H9 (cell line): ENCODE results near the gene LAMTOR4. TPM values are rescaled to one million over a fixed set of nuclear protein-coding genes. Genes with fewer than 3 reads are reported as not detected.

Experiments
- DNase-seq: peaks from one replicate; pipeline ENCODE4 v3.0.0-alpha.2; 2017
- H2AFZ ChIP-seq: one replicate; pipeline ENCODE4 v1.6.1; 2013; ENCODE audit warnings: mild to moderate bottlenecking, low read length, control low read depth, moderate library complexity
- H2AK5ac ChIP-seq: 2 replicates; pipeline ENCODE4 v1.6.1; 2013; ENCODE audit warnings: low read length, control low read depth, mixed read lengths; ENCODE audit not compliant: insufficient read length
- H2BK120ac ChIP-seq: one replicate; pipeline ENCODE4 v1.6.1; 2013; ENCODE audit warnings: low read depth, mild to moderate bottlenecking, low read length, control low read depth, inconsistent platforms; ENCODE audit not compliant: poor library complexity, severe bottlenecking
- H2BK12ac ChIP-seq: 2 replicates; pipeline ENCODE4 v1.6.1; 2013; ENCODE audit warnings: low read length, control low read depth, mixed read lengths, low read depth; ENCODE audit not compliant: insufficient read length
- H2BK15ac ChIP-seq: 2 replicates; pipeline ENCODE4 v1.6.1; 2013; ENCODE audit warnings: low read depth, low read length, control low read depth
- H2BK20ac ChIP-seq: one replicate; pipeline ENCODE4 v1.6.1; 2013; ENCODE audit warnings: low read depth, mild to moderate bottlenecking, low read length, control low read depth, inconsistent platforms; ENCODE audit not compliant: poor library complexity, severe bottlenecking
- H2BK5ac ChIP-seq: 2 replicates; pipeline ENCODE4 v1.6.1; 2013; ENCODE audit warnings: low read length, control low read depth, mixed read lengths; ENCODE audit not compliant: insufficient read length
- H3K14ac ChIP-seq: 2 replicates; pipeline ENCODE4 v1.6.1; 2013; ENCODE audit warnings: low read length, control low read depth; ENCODE audit not compliant: insufficient read depth
- H3K18ac ChIP-seq: 2 replicates; pipeline ENCODE4 v1.6.1; 2013; ENCODE audit warnings: low read depth, mild to moderate bottlenecking, mixed read lengths, low read length, control low read depth; ENCODE audit not compliant: insufficient read length
- H3K23ac ChIP-seq: 2 replicates; pipeline ENCODE4 v1.6.1; 2013; ENCODE audit warnings: low read length, control low read depth, mixed read lengths, low read depth; ENCODE audit not compliant: insufficient read length
- H3K23me2 ChIP-seq: 2 replicates; pipeline ENCODE4 v1.6.1; 2013; ENCODE audit warnings: low read depth, mild to moderate bottlenecking, mixed read lengths, low read length, control low read depth; ENCODE audit not compliant: insufficient read length, poor library complexity, severe bottlenecking
- H3K27ac ChIP-seq: 2 replicates; pipeline ENCODE4 v1.5.1; 2013; ENCODE audit warnings: low read length, control low read depth, mixed read lengths, low read depth; ENCODE audit not compliant: insufficient read length
- H3K27me3 ChIP-seq: 2 replicates; pipeline ENCODE4 v1.6.1; 2013; ENCODE audit warnings: low read length, control low read depth, inconsistent platforms; ENCODE audit not compliant: insufficient read depth
- H3K4ac ChIP-seq: 2 replicates; pipeline ENCODE4 v1.6.1; 2013; ENCODE audit warnings: low read depth, mild to moderate bottlenecking, control low read depth, inconsistent platforms, low read length, moderate library complexity
- H3K4me1 ChIP-seq: 2 replicates; pipeline ENCODE4 v1.6.1; 2013; ENCODE audit warnings: low read length, control low read depth, inconsistent platforms; ENCODE audit not compliant: insufficient read depth
- H3K4me2 ChIP-seq: 2 replicates; pipeline ENCODE4 v1.6.1; 2013; ENCODE audit warnings: low read length, control low read depth, mixed read lengths; ENCODE audit not compliant: insufficient read length, insufficient read depth
- H3K56ac ChIP-seq: 2 replicates; pipeline ENCODE4 v1.6.1; 2013; ENCODE audit warnings: low read depth, mild to moderate bottlenecking, mixed read lengths, low read length, control low read depth; ENCODE audit not compliant: insufficient read length
- H3K79me1 ChIP-seq: 2 replicates; pipeline ENCODE4 v1.6.1; 2013; ENCODE audit warnings: low read depth, mild to moderate bottlenecking, moderate library complexity, low read length, control low read depth, inconsistent platforms; ENCODE audit not compliant: insufficient read depth, poor library complexity, severe bottlenecking
- H3K79me2 ChIP-seq: 2 replicates; pipeline ENCODE4 v1.6.1; 2013; ENCODE audit warnings: low read length, control low read depth, inconsistent platforms; ENCODE audit not compliant: insufficient read depth
- H3K9ac ChIP-seq: 2 replicates; pipeline ENCODE4 v1.6.1; 2013; ENCODE audit warnings: low read length, control low read depth, mixed read lengths; ENCODE audit not compliant: insufficient read length; ENCODE audit errors: extremely low read depth
- H3K9me3 ChIP-seq: one replicate; pipeline ENCODE4 v1.6.1; 2013; ENCODE audit warnings: low read depth, low read length, inconsistent platforms; ENCODE audit not compliant: control insufficient read depth
- H3T11ph ChIP-seq: one replicate; pipeline ENCODE4 v1.6.1; 2013; ENCODE audit warnings: mild to moderate bottlenecking, low read length, control low read depth, inconsistent platforms
- H4K20me1 ChIP-seq: one replicate; pipeline ENCODE4 v1.6.1; 2013; ENCODE audit not compliant: control insufficient read depth, insufficient read length, insufficient read depth
- H4K5ac ChIP-seq: 2 replicates; pipeline ENCODE4 v1.6.1; 2013; ENCODE audit warnings: low read depth, mild to moderate bottlenecking, mixed read lengths, low read length, control low read depth; ENCODE audit not compliant: insufficient read length
- H4K8ac ChIP-seq: replicated peaks from 2 replicates; pipeline ENCODE4 v1.6.1; 2013; ENCODE audit warnings: low read length, control low read depth, mixed read lengths, low read depth; ENCODE audit not compliant: insufficient read length
- H4K91ac ChIP-seq: 2 replicates; pipeline ENCODE4 v1.6.1; 2013; ENCODE audit warnings: low read depth, mild to moderate bottlenecking, moderate library complexity, mixed read lengths, low read length, control low read depth; ENCODE audit not compliant: insufficient read length
- H3K27ac Mint-ChIP-seq, 3 experiments: 2 replicates in 2 of 3; 3 replicates in 1 of 3; pipeline ENCODE4 v1.8.0; 2020 to 2021; ENCODE audit warnings: mixed read lengths in 3 of 3, mild to moderate bottlenecking in 1 of 3, moderate library complexity in 1 of 3
- H3K27me3 Mint-ChIP-seq: 2 replicates; pipeline ENCODE4 v1.8.0; 2021; ENCODE audit warnings: low read depth, mild to moderate bottlenecking, moderate library complexity, mixed read lengths
- H3K36me3 Mint-ChIP-seq, 3 experiments: 2 replicates in 2 of 3; 3 replicates in 1 of 3; pipeline ENCODE4 v1.8.0; 2020 to 2021; ENCODE audit warnings: low read depth in 3 of 3, mixed read lengths in 3 of 3; ENCODE audit not compliant: insufficient read depth in 1 of 3
- H3K4me1 Mint-ChIP-seq, 2 experiments: 2 replicates each; pipeline ENCODE4 v1.8.0; 2020; ENCODE audit warnings: mixed read lengths in 2 of 2
- H3K4me3 Mint-ChIP-seq, 2 experiments: 2 replicates in 1 of 2; 3 replicates in 1 of 2; pipeline ENCODE4 v1.8.0; 2020 to 2021; ENCODE audit warnings: mild to moderate bottlenecking in 2 of 2, mixed read lengths in 2 of 2, moderate library complexity in 1 of 2
- H3K9me3 Mint-ChIP-seq, 2 experiments: 2 replicates in 1 of 2; 3 replicates in 1 of 2; pipeline ENCODE4 v1.8.0; 2020; ENCODE audit warnings: mild to moderate bottlenecking in 2 of 2, mixed read lengths in 2 of 2, moderate library complexity in 1 of 2
- CTCF ChIP-seq: fragments of 200-600 bp; sonication (generic); conservative IDR thresholded peaks from 3 replicates; pipeline ENCODE4 v1.8.0; 2021; ENCODE audit warnings: antibody characterized with exemption, mild to moderate bottlenecking
- WGBS: extraction: QIAGEN DNeasy Blood & Tissue Kit; methylation state at CpG from one replicate; pipeline ENCODE4 v1.1.7; 2013; ENCODE audit warnings: missing lambda C conversion rate, low lambda C conversion rate, mixed read lengths; ENCODE audit not compliant: insufficient read length; ENCODE audit errors: extremely low coverage; 5-methylcytosine and 5-hydroxymethylcytosine counted together
- total RNA-seq: library from RNA; stranded (reverse); gene quantifications from 2 replicates; pipeline ENCODE4 v1.2.1, GENCODE V29; 2021

Gene LAMTOR4
- total RNA-seq, 1 experiment from 2014 or later, result 179 TPM

- Mint-ChIP-seq H3K36me3 (peaks cover 2 to 14% (median 9%) of the 10 kb centered on the region in 3 experiments; a peak in 4 of 7 replicates), H3K4me3 (peak overlapping the region; percentile 98 to 99), H3K4me1 (peaks cover 8 to 17% of the 10 kb centered on the region in 2 experiments), H3K9me3 (no peaks in the 10 kb centered on the region), H3K27ac (peak overlapping the region; percentile 99 to 100 (median 99)), H3K27me3 (peaks cover 19% of the 10 kb centered on the region)
- no peak overlapping the region for H3T11ph ChIP-seq
- no peak overlapping the region for H2BK15ac ChIP-seq
- no peaks in the 10 kb centered on the region for H3K9me3 ChIP-seq
- H3K4ac ChIP-seq, result no peak overlapping the region
- H3K23me2 ChIP-seq, result peaks cover 15% of the 10 kb centered on the region
- H3K4me1 ChIP-seq, result no peaks in the 10 kb centered on the region; the same call in 1 of the 2 replicates
- H3K56ac ChIP-seq, result peak overlapping the region; percentile 55
- no peaks in the 10 kb centered on the region for H3K79me2 ChIP-seq
- no peaks in the 10 kb centered on the region for H3K27me3 ChIP-seq
- H2AFZ ChIP-seq, result no peak overlapping the region
- peak overlapping the region; percentile 92 for H3K4me2 ChIP-seq
- no peak overlapping the region for H2BK20ac ChIP-seq
- peak overlapping the region; percentile 92; the same call in 1 of the 2 replicates for H3K14ac ChIP-seq
- no peak overlapping the region for H2BK120ac ChIP-seq
- H4K20me1 ChIP-seq, result no peaks in the 10 kb centered on the region
- no peak overlapping the region for H4K91ac ChIP-seq
- H4K5ac ChIP-seq, result no peak overlapping the region
- no peak overlapping the region for H3K23ac ChIP-seq
- peak overlapping the region; percentile 77 for H2BK5ac ChIP-seq
- peak overlapping the region; percentile 19 for H4K8ac ChIP-seq
- no peak overlapping the region for H2BK12ac ChIP-seq
- no CpG with 5 or more reads among the region's 29 CpGs for WGBS
- H3K79me1 ChIP-seq, result no peaks in the 10 kb centered on the region
- TF ChIP-seq CTCF, result 0 out of 3 replicates have a peak, but pooled peaks have one; percentile 13
- peak overlapping the region; percentile 95 for H3K9ac ChIP-seq
- no peak overlapping the region for H2AK5ac ChIP-seq
- peak overlapping the region; percentile 96 for H3K18ac ChIP-seq
- DNase-seq, result no peak
- H3K27ac ChIP-seq, result peak overlapping the region; percentile 86
Measured at GRCh38 chr7:100126239-100126930, 22.3 kb upstream of the LAMTOR4 start.
